HG02642 (cell line): ENCODE measurements around the gene PIP5K1A.
"Not testable (repeated sequence)": the region's sequence is repeated elsewhere in the genome, so short reads cannot be mapped to it uniquely, and the experiment has no call there.

Source experiments
- ATAC-seq: cut with Tn5 transposase; IDR thresholded peaks from one replicate; pipeline ENCODE4 v1.9.1; 2021; ENCODE audit warnings: mild to moderate bottlenecking; ENCODE audit not compliant: unreplicated experiment, poor library complexity

Gene PIP5K1A, protein sequence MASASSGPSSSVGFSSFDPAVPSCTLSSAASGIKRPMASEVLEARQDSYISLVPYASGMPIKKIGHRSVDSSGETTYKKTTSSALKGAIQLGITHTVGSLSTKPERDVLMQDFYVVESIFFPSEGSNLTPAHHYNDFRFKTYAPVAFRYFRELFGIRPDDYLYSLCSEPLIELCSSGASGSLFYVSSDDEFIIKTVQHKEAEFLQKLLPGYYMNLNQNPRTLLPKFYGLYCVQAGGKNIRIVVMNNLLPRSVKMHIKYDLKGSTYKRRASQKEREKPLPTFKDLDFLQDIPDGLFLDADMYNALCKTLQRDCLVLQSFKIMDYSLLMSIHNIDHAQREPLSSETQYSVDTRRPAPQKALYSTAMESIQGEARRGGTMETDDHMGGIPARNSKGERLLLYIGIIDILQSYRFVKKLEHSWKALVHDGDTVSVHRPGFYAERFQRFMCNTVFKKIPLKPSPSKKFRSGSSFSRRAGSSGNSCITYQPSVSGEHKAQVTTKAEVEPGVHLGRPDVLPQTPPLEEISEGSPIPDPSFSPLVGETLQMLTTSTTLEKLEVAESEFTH

DNA sequence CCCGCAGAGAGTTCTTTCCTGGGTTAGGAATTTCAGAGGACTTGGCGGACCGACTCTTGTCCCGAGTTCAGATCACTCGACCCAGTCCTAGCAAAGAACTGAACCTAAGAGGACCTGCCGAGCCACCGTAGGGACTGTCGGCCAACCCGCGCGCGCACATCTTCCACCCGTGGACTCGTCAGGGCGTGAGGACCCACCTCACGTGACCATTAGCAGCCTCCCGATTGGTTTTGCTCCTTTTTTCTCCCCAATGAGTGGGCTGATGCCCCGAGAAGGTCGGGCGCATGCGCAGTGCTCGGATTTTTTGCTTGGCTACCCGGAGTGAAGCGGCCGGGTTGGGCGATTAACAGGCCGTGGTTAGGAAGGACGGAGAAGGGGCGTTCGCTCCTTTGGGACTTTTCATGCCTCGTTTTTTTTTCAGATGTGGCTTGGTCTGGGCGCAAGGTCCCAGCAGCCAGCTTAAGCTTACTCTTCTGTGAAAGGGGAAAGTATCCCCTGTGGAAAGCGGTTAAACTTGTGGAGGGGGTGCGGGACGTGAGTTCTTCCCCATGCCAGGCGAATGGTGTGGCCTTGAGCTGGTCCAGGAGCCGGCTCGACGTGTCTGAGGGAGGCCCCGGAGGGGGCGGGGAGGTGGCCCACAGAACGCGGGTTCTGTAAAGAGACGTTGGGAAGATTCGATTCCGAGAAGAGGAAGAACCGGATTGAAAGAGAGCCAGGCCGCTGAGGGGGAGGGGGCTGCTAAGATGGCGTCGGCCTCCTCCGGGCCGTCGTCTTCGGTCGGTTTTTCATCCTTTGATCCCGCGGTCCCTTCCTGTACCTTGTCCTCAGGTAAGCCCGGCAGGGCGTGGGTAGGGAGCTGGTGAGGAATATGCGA lies at the start of gene PIP5K1A:
Gene PIP5K1A (plus strand): TSS at position 299 of the 874 bp plus-strand sequence. CDS start 445 bp downstream, at position 744.
- peak; percentile 92 for ATAC-seq

DNA sequence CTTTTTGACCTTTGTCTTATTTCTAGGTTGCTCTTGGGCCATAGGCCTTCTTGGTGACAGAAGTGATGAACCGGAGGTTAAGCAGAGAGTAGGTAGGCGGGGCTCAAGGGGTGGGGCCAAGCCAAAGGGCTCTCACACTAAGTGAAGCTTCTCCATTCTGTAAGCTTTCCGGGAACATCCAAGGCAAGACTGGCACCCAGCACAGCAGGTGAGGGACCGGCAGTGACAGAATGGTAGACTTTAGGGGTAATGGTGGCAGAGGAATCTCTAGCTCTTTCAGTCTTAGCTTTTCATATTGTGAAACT lies 41.9 kb upstream of the PIP5K1A start, which contains the start of gene TNFAIP8L2:
Gene TNFAIP8L2 (plus strand): TSS at position 135 of the 305 bp plus-strand sequence. CDS start 2,049 bp downstream, outside the sequence.
- ATAC-seq, result peak; percentile 69

DNA sequence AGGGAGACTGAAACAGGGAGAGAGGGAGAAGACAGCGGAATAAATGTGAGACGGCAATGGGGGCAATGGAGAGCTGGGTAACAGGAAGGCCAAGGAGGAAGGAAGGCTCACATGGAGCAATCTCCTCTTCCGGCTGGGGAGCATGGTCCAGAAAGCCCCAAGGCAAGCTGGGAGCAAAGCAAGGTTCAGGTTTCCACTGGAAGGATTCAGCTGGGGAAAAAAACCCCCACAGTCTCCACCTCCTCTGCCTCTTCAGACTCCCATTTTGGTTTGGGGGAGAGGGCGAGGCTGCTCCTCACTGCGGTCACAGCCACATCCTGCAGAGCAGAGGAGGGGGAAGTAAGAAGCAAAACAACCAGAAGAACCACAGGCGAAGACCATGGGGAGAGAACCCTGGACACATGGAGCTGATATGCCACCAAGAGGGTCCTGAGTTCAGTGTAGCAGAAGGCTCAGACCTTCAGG lies 41.3 kb upstream of the PIP5K1A start:
- ATAC-seq, result peak; percentile 26

DNA sequence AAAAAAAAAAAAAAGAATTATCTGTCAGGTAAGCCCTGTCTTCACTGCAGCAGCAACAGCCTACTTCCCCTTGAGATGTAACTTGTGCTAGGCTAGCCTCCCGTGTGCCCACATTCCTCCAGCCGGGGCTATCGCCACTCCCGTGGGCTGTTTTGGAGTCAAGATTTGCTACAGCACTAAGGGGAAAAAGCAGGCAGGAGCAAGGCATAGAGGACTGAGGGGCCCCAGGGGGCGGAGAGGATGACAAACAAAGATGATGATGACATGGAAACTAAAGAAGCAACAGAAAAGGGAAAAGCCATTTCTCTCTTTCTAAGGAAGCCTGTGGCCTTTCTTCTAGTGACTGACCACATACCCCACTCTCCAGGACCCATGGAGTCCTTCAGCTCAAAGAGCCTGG lies 40.0 kb upstream of the PIP5K1A start:
- no peak for ATAC-seq

DNA sequence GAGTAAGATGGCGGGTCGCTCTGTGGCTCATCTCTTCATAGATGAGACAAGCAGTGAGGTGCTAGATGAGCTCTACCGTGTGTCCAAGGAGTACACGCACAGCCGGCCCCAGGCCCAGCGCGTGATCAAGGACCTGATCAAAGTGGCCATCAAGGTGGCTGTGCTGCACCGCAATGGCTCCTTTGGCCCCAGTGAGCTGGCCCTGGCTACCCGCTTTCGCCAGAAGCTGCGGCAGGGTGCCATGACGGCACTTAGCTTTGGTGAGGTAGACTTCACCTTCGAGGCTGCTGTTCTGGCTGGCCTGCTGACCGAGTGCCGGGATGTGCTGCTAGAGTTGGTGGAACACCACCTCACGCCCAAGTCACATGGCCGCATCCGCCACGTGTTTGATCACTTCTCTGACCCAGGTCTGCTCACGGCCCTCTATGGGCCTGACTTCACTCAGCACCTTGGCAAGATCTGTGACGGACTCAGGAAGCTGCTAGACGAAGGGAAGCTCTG lies 39.6 kb upstream of the PIP5K1A start:
- no peak for ATAC-seq

DNA sequence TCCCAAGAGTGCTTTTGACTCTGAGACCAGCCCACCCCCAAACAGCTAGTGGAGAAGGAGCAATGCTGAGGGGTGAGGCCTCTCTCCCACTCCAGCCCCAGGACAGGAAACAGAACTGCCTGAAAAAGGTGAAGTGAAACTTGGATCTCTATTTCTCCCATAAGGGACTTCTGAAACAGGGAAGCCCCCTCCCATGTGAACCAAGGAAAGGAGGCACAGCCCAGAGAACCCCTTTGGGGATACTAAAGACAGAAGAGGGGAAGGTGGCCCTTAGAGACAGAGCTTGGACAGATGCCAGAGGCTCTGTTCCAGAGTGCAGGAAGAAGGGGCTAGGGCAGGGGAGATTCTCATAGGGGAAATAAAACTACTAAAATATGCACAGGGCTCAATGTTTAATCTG lies 39.0 kb upstream of the PIP5K1A start:
- no peak for ATAC-seq

DNA sequence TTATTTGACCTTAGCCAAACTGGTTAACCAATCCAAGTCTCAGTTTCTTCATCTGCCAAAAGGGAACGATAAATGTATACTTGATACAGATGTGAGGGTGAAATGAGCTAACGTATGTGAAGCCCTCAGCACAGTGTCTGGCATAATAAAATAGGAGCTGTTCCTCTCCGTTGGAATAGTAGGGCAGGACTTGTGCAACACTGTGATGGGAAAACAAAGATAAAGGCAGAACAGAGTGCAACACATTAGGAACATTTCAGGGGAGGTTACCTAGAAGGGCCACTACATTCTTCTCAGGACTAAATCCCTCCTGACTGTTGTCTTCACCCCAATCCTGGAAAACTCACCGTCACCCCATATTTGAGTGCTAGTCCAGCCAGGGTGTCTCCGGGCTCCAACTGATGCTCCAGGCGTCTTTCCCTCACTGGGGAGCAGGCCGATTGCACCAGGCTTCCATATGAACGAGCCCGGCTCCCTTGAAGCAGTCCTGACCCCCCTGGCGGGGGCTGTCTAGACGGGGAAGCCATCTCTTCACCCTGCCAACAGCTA lies 33.5 kb upstream of the PIP5K1A start:
- ATAC-seq, result no peak

DNA sequence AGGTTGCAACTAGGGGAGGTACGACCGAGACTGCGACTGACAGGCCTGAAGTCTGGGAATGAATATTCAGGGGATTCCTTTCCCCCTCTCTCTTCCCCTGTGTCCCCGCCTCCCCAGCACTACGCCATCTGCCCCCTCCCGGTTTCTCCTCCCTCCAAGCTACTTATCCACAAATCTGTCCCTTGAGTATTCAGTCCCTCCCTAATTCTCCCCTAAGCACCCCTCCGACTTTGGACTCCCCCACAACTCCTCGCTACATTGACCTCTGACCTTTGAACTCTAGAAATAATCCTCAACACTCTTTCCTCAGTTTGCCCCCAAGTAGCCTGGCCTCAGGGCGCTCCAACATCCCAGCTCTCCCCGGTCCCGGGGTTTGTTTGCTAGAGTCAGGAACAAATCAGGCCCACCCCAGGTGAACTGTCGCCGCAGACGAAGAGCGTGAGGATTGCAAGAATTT lies 33.0 kb upstream of the PIP5K1A start:
- no peak for ATAC-seq

DNA sequence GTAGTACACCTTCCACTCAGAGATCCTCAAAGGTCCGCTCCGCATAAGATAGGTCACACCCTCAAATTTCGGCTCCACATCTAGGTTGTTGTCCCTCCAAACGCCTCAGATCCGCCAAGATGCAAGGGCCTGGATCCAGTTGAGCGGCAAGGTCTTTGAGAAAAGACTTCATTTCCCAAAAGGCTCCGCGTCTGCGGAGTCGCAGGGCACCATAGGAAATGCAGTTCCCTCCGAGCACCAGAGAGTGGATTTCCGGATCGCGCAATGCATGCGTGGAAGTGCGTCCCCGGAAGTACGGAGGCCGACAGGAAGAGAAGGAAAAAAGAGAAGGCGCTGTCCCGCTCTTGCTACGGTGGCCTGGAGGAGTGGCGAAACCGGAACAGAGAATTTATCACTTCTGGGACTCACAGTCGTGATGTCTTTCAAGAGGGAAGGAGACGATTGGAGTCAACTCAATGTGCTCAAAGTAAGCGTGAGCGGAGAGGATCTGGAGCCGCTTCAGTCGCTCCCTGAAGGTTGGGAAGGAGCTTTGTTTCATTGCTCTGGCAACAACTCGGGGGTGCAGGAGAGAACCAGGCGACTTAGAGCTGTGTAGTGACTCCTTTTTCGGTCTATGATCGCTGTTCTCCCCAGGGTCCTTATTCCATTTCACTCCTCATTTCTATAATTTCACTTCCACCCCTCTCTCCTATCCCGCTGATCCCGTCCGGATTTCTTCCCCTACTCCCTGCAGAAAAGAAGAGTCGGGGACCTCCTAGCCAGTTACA lies 32.4 kb upstream of the PIP5K1A start, which contains the start of the genes LYSMD1 and SCNM1:
Gene LYSMD1 (minus strand): TSS at position 165 of the 767 bp plus-strand sequence. CDS start 644 bp downstream, outside the sequence.
Gene SCNM1 (plus strand): TSS at position 407 of the 767 bp plus-strand sequence. CDS start 9 bp downstream, at position 416.
- ATAC-seq, result peak; percentile 88

DNA sequence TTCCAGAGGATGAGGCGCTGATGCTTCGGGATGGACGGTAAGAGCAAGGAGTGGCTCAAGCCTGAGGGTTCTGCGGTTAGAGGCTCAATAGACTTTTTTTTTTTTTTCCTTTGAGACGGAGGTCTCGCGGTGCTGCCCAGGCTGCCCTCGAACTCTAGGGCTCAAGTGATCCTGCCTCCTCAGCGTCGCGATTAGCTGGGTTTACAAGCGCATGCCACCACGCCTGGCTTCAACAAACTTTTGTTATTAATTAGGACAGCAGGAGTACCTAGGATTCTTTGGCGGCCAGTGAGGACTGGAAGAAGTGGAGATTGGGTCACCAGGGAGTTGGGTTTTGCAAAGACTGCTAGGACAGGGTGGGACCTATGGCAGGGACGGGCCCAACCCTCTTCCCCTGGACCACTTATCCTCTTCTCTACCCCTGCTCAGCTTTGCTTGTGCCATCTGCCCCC lies 31.8 kb upstream of the PIP5K1A start:
- no peak for ATAC-seq

DNA sequence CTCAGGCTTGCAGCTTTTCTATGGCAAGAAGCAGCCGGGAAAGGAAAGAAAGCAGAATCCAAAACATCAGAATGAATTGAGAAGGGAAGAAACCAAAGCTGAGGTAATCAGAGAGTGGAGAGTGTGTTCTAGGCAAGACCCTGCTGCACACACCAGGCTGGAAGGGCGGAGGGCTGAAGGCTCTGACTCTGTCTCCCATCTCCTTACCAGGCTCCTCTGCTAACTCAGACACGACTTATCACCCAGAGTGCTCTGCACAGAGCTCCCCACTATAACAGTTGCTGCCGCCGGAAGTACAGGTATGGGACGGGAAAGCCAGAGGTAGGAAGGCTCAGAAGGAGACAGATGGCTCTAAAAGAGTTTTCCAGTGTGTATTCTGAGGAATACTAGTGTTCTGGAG lies 31.2 kb upstream of the PIP5K1A start:
- no peak for ATAC-seq

DNA sequence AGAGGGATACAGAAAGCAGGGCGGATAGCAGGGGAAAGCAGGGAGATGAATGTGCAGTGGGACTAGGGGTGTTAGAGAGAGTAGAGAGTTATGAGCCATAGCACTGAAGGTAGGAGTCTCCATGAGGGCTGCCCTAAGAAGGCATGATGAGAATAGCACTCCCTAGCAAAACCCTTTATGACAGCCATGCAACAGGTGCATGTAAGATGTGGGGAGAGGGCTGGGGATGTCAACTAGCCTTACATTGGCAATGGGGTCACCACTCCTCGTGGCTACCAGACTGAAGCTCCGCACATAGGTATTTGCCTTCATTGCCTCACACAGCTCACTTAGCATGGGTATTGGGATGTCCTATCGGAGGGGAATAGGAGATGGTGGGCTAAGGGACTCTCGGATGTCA lies 27.2 kb upstream of the PIP5K1A start:
- ATAC-seq, result no peak

DNA sequence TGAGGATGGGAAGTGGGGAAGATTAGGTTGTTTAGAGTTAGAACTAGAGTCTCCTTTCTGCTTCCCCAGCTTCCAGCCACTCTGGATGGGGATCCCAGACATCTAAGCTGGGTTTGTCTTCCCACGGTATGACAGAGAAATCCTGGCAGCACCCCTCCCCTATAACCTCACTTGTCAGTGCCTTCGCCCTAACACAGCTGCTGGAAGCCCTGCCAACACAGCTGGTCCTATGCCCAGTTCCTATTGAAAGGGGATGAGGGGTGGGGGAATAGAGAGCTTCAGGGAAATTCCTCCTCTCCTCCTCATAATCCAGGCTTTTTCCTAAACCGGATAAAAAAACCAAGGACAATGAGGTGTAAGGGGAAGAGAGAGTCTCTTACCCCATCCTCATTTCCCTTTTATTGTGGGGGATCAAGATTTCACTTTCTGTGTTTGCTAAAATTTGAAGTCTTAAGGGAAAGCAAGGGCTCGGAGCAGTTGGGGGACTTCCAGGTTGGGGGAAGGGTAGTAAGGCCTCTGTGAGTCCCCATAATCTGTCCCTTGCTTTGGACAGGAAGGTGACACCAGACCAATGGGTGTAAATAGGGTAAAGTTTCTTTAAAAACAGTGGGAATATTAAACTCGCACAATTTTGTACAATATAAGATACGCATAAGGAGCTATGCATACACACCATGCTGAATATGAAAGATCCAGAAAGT lies 23.2 kb upstream of the PIP5K1A start:
- no peak for ATAC-seq

DNA sequence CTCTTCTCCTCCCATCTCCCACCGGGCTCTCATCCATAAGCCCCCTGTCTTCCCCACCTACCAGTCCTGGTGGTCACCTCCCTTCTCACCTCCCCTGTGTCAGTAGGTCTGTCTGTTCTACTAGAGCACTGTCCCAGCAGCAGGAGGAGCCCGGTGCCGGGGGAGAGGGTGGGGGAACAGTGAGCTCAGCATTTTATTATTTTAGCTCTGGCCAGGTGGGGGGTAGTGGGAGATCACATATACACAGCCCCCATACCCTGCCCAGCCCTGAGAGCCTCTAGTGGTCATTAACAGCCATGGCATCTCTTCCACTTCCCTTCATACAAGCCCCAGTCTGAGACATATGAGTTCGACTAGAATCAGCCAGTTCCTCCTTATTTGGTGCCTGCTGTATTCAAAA lies 22.5 kb upstream of the PIP5K1A start, which contains the start of gene TMOD4:
Gene TMOD4 (minus strand): TSS at position 119 of the 400 bp plus-strand sequence. CDS start 1,106 bp downstream, outside the sequence.
- ATAC-seq, result no peak

DNA sequence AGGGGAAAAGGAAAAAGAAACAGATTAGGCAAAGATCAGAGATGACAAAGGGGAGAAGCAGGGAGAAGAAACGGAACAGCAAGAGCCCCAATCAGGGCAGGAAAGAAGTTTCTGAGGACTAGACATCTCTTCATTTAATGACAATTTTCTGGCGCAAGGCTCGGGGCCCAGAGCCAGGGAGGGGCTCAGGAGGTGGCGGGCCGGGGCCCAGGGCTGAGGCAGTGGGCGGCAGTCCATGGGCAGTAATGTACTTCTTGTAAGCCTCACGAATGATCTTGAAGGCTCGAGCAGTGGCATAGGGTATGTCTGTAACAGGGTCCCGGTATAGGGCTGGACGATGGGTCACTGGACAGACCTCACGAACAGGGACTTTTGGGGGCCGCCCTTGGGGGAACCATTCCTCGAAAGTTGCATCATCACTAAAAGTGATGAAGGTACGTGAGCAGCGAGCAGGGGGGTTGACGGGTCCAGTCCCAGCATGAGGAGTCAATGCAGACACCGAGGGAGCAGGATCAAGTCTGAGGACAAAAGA lies 21.8 kb upstream of the PIP5K1A start:
- no peak for ATAC-seq

DNA sequence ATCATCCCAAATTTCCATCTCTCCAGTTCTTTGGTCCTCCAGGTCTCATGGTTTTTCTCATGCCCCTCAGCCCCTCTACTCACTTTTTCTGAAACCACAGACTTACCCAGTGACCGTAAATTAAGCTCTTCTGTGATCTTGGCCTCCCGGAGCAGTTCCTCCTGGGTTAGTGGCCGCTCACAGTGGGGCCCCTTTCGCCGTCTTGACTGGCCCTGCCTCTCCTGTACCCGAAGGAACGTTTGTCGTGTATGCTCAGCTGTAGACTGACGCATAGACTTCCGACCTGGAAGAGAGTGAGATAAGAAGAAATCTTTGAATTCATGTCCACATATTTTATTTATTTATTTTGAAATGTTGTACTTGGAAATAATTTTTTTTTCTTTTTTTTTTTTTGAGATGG lies 14.1 kb upstream of the PIP5K1A start:
- no peak for ATAC-seq

DNA sequence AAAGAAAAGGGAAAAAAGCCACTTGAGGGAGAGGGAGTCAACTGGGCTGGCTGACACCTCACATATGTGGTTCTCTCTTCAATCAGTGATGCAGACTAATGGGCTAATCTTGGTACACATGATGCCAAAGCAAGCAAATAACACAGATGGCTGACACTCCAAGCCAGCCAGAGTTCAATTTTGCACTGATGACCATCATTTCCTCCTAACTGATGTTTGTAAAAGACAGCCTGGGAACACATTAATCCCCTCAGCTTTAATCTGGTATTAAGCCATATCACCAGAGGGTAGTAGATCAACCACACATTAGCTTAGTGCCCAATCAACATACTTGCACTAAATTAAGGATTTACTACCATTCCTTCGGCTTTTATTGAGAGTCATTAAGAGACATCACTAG lies 11.1 kb upstream of the PIP5K1A start:
- ATAC-seq, result no peak

DNA sequence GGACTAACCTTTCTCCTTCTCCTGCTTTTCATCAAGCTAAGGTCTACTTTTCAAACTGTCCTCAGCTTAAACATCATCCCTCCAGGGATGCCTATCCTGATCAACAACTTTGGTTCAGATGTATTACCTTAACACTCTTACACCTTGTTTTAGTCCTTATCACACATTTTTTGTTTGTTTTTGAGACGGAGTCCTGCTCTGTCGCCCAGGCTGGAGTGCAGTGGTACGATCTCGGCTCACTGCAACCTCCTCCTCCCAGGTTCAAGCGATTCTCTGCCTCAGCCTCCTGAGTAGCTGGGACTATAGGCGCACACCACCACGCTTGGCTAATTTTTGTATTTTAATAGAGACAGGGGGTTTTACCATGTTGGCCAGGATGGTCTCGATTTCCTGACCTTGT lies 9.7 kb upstream of the PIP5K1A start:
- ATAC-seq, result not testable (repeated sequence)
